Hepatocyte (in vitro differentiated cells): ENCODE measurements around the gene KMT2E.

Experiments
- EZH2 ChIP-seq: fragments of 200-600 bp; sonication (generic); IDR thresholded peaks from 2 replicates; pipeline ENCODE4 v1.6.1; 2016; ENCODE audit warnings: antibody characterized with exemption, mild to moderate bottlenecking, borderline replicate concordance
- TF ChIP-seq, protein P1 (sequence below): fragments of 200-600 bp; sonication (generic); IDR thresholded peaks from 2 replicates; pipeline ENCODE4 v1.5.1; 2016; ENCODE audit warnings: antibody characterized with exemption, mild to moderate bottlenecking; ENCODE audit not compliant: poor library complexity

GRCh38 chr7:105157278-105157677 is 143.3 kb downstream of the KMT2E start:
- TF ChIP-seq, protein P1, sequence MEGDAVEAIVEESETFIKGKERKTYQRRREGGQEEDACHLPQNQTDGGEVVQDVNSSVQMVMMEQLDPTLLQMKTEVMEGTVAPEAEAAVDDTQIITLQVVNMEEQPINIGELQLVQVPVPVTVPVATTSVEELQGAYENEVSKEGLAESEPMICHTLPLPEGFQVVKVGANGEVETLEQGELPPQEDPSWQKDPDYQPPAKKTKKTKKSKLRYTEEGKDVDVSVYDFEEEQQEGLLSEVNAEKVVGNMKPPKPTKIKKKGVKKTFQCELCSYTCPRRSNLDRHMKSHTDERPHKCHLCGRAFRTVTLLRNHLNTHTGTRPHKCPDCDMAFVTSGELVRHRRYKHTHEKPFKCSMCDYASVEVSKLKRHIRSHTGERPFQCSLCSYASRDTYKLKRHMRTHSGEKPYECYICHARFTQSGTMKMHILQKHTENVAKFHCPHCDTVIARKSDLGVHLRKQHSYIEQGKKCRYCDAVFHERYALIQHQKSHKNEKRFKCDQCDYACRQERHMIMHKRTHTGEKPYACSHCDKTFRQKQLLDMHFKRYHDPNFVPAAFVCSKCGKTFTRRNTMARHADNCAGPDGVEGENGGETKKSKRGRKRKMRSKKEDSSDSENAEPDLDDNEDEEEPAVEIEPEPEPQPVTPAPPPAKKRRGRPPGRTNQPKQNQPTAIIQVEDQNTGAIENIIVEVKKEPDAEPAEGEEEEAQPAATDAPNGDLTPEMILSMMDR = no peak
- no peak for TF ChIP-seq EZH2
